Astrocyte of the spinal cord (primary cell): ENCODE data around the gene CENPP.

ENCODE experiments used
- DNase-seq: peaks from one replicate; pipeline ENCODE4 v3.0.0; 2011; ENCODE audit warnings: low read depth, low spot score
- H3K4me3 ChIP-seq: 2 replicates; pipeline ENCODE4 v1.5.1; 2011; ENCODE audit warnings: low read depth, mild to moderate bottlenecking, low read length, moderate library complexity
- CTCF ChIP-seq: IDR thresholded peaks from 2 replicates; pipeline ENCODE4 v1.5.1; 2012; ENCODE audit warnings: low read depth, mild to moderate bottlenecking, low read length, inconsistent platforms
- in situ Hi-C: cut with HindIII; loops from 2 replicates; pipeline ENCODE4 v1.10.0; 2017; ENCODE audit warnings: low sequenced_read_pairs

CENPP gene

GRCh38 chr9:92558612-92559374 lies 233.0 kb downstream of the CENPP start:
- H3K4me3 ChIP-seq, result no peak overlapping the region
- TF ChIP-seq CTCF, result no peak
- in situ Hi-C loops, result no loop called here
- DNase-seq, result no peak

- no peak overlapping the region for H3K4me3 ChIP-seq
- no peak for TF ChIP-seq CTCF
- DNase-seq, result peak; percentile 85
- in situ Hi-C loops, result no loop called here
Observed at GRCh38 chr9:92561374-92562330, 235.9 kb downstream of the CENPP start.

GRCh38 chr9:92562461-92562967 lies 236.8 kb downstream of the CENPP start:
- DNase-seq, result peak; percentile 72
- no peak overlapping the region for H3K4me3 ChIP-seq
- in situ Hi-C loops, result no loop called here
- TF ChIP-seq CTCF, result no peak

GRCh38 chr9:92563116-92564100 lies 237.7 kb downstream of the CENPP start:
- DNase-seq, result peak; percentile 14
- in situ Hi-C loops, result no loop called here
- TF ChIP-seq CTCF, result no peak
- H3K4me3 ChIP-seq, result no peak overlapping the region

- H3K4me3 ChIP-seq, result no peak overlapping the region
- in situ Hi-C loops, result no loop called here
- DNase-seq, result peak; percentile 82
- no peak for TF ChIP-seq CTCF
Observed at GRCh38 chr9:92564504-92564903, 238.8 kb downstream of the CENPP start.
